WTC11 (cell line): ENCODE data around the gene POLR2A. TPM values are rescaled to one million over a fixed set of nuclear protein-coding genes. Genes with fewer than 3 reads are reported as not detected.

Experiments used
- ATAC-seq: fragments of 200-7000 bp; cut with Tn5 transposase; 2 replicates; pipeline ENCODE4 v1.10.0; 2021; ENCODE audit warnings: mild to moderate bottlenecking, moderate library complexity
- CTCF ChIA-PET: fragments of 300-600 bp; sonication (Branson Sonifier 250); formaldehyde crosslinking; loops from one replicate; lab custom pipeline; 2021; ENCODE audit warnings: antibody characterized with exemption; lab: Charles Lee
- POLR2A ChIA-PET: fragments of 350-600 bp; sonication (Branson Sonifier 250); formaldehyde crosslinking; loops from one replicate; lab custom pipeline; 2021; ENCODE audit warnings: antibody characterized with exemption; lab: Charles Lee
- DNase-seq: peaks from one replicate; pipeline ENCODE4 v3.0.0; 2021; ENCODE audit warnings: low spot score
- H3K27ac Mint-ChIP-seq: 2 replicates; pipeline ENCODE4 v1.8.0; 2021; ENCODE audit warnings: mixed read lengths
- H3K27me3 Mint-ChIP-seq: 2 replicates; pipeline ENCODE4 v1.8.0; 2021; ENCODE audit warnings: low read depth, mild to moderate bottlenecking, moderate library complexity, mixed read lengths
- H3K36me3 Mint-ChIP-seq: 2 replicates; pipeline ENCODE4 v1.8.0; 2021; ENCODE audit warnings: mixed read lengths
- H3K4me1 Mint-ChIP-seq: 2 replicates; pipeline ENCODE4 v1.8.0; 2022; ENCODE audit warnings: mixed read lengths
- H3K4me3 Mint-ChIP-seq: 2 replicates; pipeline ENCODE4 v1.8.0; 2021; ENCODE audit warnings: mild to moderate bottlenecking, moderate library complexity, mixed read lengths
- H3K9me3 Mint-ChIP-seq: 2 replicates; pipeline ENCODE4 v1.8.0; 2021; ENCODE audit warnings: mixed read lengths
- AFF4 ChIP-seq: sonication (generic); formaldehyde crosslinking; IDR thresholded peaks from 2 replicates; pipeline ENCODE4 v1.8.1; 2023; ENCODE audit warnings: mild to moderate bottlenecking, missing genetic modification reagents, borderline replicate concordance
- ARID4B ChIP-seq: sonication (generic); formaldehyde crosslinking; IDR thresholded peaks from 2 replicates; pipeline ENCODE4 v1.8.0; 2023; ENCODE audit warnings: missing genetic modification reagents, mild to moderate bottlenecking, borderline replicate concordance
- ATF3 ChIP-seq: sonication (generic); formaldehyde crosslinking; conservative IDR thresholded peaks from 2 replicates; pipeline ENCODE4 v1.8.1; 2022; ENCODE audit warnings: mild to moderate bottlenecking, missing genetic modification reagents
- CTCF ChIP-seq: fragments of 200-600 bp; IDR thresholded peaks from 2 replicates; pipeline ENCODE4 v1.8.0; 2022; ENCODE audit warnings: antibody characterized with exemption
- E2F5 ChIP-seq: sonication (generic); formaldehyde crosslinking; IDR thresholded peaks from 2 replicates; pipeline ENCODE4 v1.8.1; 2022; ENCODE audit warnings: mild to moderate bottlenecking, moderate library complexity, missing genetic modification reagents
- IRF2 ChIP-seq: sonication (generic); formaldehyde crosslinking; IDR thresholded peaks from 2 replicates; pipeline ENCODE4 v1.8.0; 2022; ENCODE audit warnings: low read depth, missing genetic modification reagents, borderline replicate concordance
- JUN ChIP-seq: sonication (generic); formaldehyde crosslinking; IDR thresholded peaks from 2 replicates; pipeline ENCODE4 v1.8.0; 2023; ENCODE audit warnings: mild to moderate bottlenecking, missing genetic modification reagents
- MXD4 ChIP-seq: fragments of 250-450 bp; sonication (Bioruptor Pico); IDR thresholded peaks from 2 replicates; pipeline ENCODE4 v1.8.0; 2021; ENCODE audit warnings: mild to moderate bottlenecking, moderate library complexity, borderline replicate concordance
- NR2C2 ChIP-seq: sonication (generic); formaldehyde crosslinking; IDR thresholded peaks from 2 replicates; pipeline ENCODE4 v1.8.0; 2022; ENCODE audit warnings: mild to moderate bottlenecking, missing genetic modification reagents
- TCF7 ChIP-seq: sonication (generic); formaldehyde crosslinking; IDR thresholded peaks from 2 replicates; pipeline ENCODE4 v1.8.0; 2022; ENCODE audit warnings: mild to moderate bottlenecking, low read depth, missing genetic modification reagents, moderate library complexity
- ZBTB21 ChIP-seq: sonication (generic); formaldehyde crosslinking; IDR thresholded peaks from 2 replicates; pipeline ENCODE4 v1.8.1; 2023; ENCODE audit warnings: mild to moderate bottlenecking, missing genetic modification reagents, borderline replicate concordance
- ZNF121 ChIP-seq: sonication (generic); formaldehyde crosslinking; IDR thresholded peaks from 2 replicates; pipeline ENCODE4 v1.8.0; 2023; ENCODE audit warnings: missing genetic modification reagents
- ZNF281 ChIP-seq: sonication (generic); formaldehyde crosslinking; IDR thresholded peaks from 2 replicates; pipeline ENCODE4 v1.8.0; 2023; ENCODE audit warnings: mild to moderate bottlenecking, missing genetic modification reagents
- ZNF317 ChIP-seq: sonication (generic); formaldehyde crosslinking; IDR thresholded peaks from 2 replicates; pipeline ENCODE4 v1.8.1; 2023; ENCODE audit warnings: low read depth, mild to moderate bottlenecking, moderate library complexity, missing genetic modification reagents, borderline replicate concordance
- total RNA-seq: library from RNA; stranded (reverse); gene quantifications from 3 replicates; pipeline ENCODE4 v1.2.3, GENCODE V29; 2021
- TF ChIP-seq, protein P1 (sequence below): sonication (generic); formaldehyde crosslinking; IDR thresholded peaks from 2 replicates; pipeline ENCODE4 v1.8.1; 2022; ENCODE audit warnings: low read depth, missing genetic modification reagents, borderline replicate concordance
- TF ChIP-seq, protein P2 (sequence below): sonication (generic); formaldehyde crosslinking; IDR thresholded peaks from 2 replicates; pipeline ENCODE4 v1.8.0; 2022; ENCODE audit warnings: mild to moderate bottlenecking, missing genetic modification reagents

POLR2A gene
- total RNA-seq, 1 experiment from 2014 or later: 170 TPM

DNA sequence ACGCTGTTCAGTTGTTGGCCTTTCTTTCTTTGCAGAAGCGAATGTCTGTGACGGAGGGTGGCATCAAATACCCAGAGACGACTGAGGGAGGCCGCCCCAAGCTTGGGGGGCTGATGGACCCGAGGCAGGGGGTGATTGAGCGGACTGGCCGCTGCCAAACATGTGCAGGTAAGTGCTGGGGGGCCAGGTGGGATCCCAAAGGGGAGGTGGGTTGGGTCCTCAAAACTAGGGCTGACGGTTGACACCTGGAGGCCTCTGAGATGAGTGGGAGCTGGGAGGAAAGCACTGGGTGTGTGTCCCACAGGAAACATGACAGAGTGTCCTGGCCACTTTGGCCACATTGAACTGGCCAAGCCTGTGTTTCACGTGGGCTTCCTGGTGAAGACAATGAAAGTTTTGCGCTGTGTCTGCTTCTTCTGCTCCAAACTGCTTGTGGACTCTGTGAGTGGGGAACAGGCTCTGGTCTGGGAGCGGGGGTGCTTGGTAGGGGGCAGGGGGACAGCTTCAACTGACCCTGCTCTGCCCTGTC is 11.8 kb downstream of the POLR2A start:
- ATAC-seq: no peak
- TF ChIP-seq TCF7 (CRISPR knock-in tag) (no peak), CTCF (no peak), ZNF317 (no peak), NR2C2 (CRISPR knock-in tag) (no peak), ZBTB21 (CRISPR knock-in tag) (no peak), E2F5 (CRISPR knock-in tag) (no peak), ZNF121 (CRISPR knock-in tag) (no peak), ATF3 (CRISPR knock-in tag) (no peak), ARID4B (CRISPR knock-in tag) (no peak), ZNF281 (CRISPR knock-in tag) (no peak)
- no peak overlapping the region for H3K4me3 Mint-ChIP-seq
- peaks cover 6% of the 10 kb centered on the region for H3K4me1 Mint-ChIP-seq
- CTCF ChIA-PET: no interaction called here
- H3K36me3 Mint-ChIP-seq: peaks cover 73% of the 10 kb centered on the region
- no peak for DNase-seq
- POLR2A ChIA-PET: interaction anchor here (0.5 to 1.2 kb wide), 2 partner anchors 10 to 117 kb away, joined by 5 to 13 read pairs; no protein-coding TSS in a partner anchor
- peak overlapping the region; percentile 41 for H3K27ac Mint-ChIP-seq
- H3K9me3 Mint-ChIP-seq: no peaks in the 10 kb centered on the region
- no peaks in the 10 kb centered on the region for H3K27me3 Mint-ChIP-seq

GRCh38 chr17:7496470-7497183 is 12.5 kb downstream of the POLR2A start:
- Mint-ChIP-seq H3K27me3 (no peaks in the 10 kb centered on the region), H3K27ac (peak overlapping the region; percentile 41; the same call in 1 of the 2 replicates), H3K4me3 (no peak overlapping the region), H3K4me1 (peaks cover 3% of the 10 kb centered on the region), H3K36me3 (peaks cover 76% of the 10 kb centered on the region), H3K9me3 (no peaks in the 10 kb centered on the region)
- DNase-seq: no peak
- CTCF ChIA-PET: no interaction called here
- ATAC-seq: no peak
- POLR2A ChIA-PET: interaction anchor here (1.2 kb wide), 1 partner anchor 11 kb away, joined by 13 read pairs; no protein-coding TSS in a partner anchor
- TF ChIP-seq, protein P1, sequence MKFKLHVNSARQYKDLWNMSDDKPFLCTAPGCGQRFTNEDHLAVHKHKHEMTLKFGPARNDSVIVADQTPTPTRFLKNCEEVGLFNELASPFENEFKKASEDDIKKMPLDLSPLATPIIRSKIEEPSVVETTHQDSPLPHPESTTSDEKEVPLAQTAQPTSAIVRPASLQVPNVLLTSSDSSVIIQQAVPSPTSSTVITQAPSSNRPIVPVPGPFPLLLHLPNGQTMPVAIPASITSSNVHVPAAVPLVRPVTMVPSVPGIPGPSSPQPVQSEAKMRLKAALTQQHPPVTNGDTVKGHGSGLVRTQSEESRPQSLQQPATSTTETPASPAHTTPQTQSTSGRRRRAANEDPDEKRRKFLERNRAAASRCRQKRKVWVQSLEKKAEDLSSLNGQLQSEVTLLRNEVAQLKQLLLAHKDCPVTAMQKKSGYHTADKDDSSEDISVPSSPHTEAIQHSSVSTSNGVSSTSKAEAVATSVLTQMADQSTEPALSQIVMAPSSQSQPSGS (CRISPR knock-in tag): no peak
- TF ChIP-seq MXD4 (CRISPR knock-in tag) (no peak), AFF4 (CRISPR knock-in tag) (no peak), JUN (CRISPR knock-in tag) (no peak), IRF2 (CRISPR knock-in tag) (no peak)
- TF ChIP-seq, protein P2, sequence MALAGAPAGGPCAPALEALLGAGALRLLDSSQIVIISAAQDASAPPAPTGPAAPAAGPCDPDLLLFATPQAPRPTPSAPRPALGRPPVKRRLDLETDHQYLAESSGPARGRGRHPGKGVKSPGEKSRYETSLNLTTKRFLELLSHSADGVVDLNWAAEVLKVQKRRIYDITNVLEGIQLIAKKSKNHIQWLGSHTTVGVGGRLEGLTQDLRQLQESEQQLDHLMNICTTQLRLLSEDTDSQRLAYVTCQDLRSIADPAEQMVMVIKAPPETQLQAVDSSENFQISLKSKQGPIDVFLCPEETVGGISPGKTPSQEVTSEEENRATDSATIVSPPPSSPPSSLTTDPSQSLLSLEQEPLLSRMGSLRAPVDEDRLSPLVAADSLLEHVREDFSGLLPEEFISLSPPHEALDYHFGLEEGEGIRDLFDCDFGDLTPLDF (CRISPR knock-in tag): no peak
